HepG2 (cell line): Measurements from ENCODE around the gene ZNF451. TPM values are rescaled to one million over a fixed set of nuclear protein-coding genes. Genes with fewer than 3 reads are reported as not detected.

Experiments
- ATAC-seq: fragments of 200-7000 bp; cut with Tn5 transposase; 3 replicates; pipeline ENCODE4 v1.9.1; 2020; ENCODE audit warnings: mild to moderate bottlenecking, moderate library complexity
- BruUV-seq: library from RNA; stranded (reverse); fragments of 400-500 nt; replicated peaks from 2 replicates; lab custom pipeline; 2021; lab: Mats Ljungman, UMichigan
- CTCF ChIA-PET: fragments of 300-600 bp; formaldehyde crosslinking; extraction: SDS; loops from one replicate; lab custom pipeline; 2021; ENCODE audit warnings: low total read pairs, inconsistent platforms, low intra/inter-chr PET ratio; lab: Yijun Ruan, JAX
- POLR2A ChIA-PET: fragments of 350-600 bp; sonication (Branson Sonifier 250); formaldehyde crosslinking; loops from one replicate; lab custom pipeline; 2020; ENCODE audit warnings: antibody characterized with exemption, inconsistent platforms; lab: Yijun Ruan, JAX
- DNase-seq: peaks from one replicate; pipeline ENCODE4 v3.0.0-alpha.2; 2015; ENCODE audit warnings: low spot score
- FAIRE-seq: peaks from 3 replicates; lab custom pipeline; 2011; peaks lifted over from hg19 to GRCh38; lab: Jason Lieb, UNC
- H2AFZ ChIP-seq: one replicate; pipeline ENCODE4 v1.6.1; 2011; ENCODE audit warnings: low read length, inconsistent platforms
- H3K27ac ChIP-seq: fragments of 300-600 bp; 3 replicates; pipeline ENCODE4 v1.8.0; 2011; ENCODE audit warnings: mixed run types, mild to moderate bottlenecking, mixed read lengths, low read length, inconsistent platforms; ENCODE audit not compliant: insufficient read depth; ENCODE audit errors: extremely low read length
- H3K27me3 ChIP-seq, 2 experiments: fragments of 200-600 bp in 1 of 2; 2 replicates in 1 of 2; 3 replicates in 1 of 2; pipeline versions ENCODE4 v1.6.0 to v1.8.0; 2011; ENCODE audit warnings: low read length in 2 of 2, mild to moderate bottlenecking in 2 of 2, moderate library complexity in 2 of 2, inconsistent platforms in 1 of 2; ENCODE audit not compliant: insufficient read depth in 2 of 2, control insufficient read depth in 1 of 2
- H3K36me3 ChIP-seq, 2 experiments: fragments of 200-600 bp in 1 of 2; replicated peaks in 1 of 2; 2 replicates in 1 of 2; 3 replicates in 1 of 2; pipeline versions ENCODE4 v1.5.1 to v1.8.0; 2011; ENCODE audit warnings: low read length in 2 of 2, inconsistent platforms in 1 of 2; ENCODE audit not compliant: insufficient read depth in 2 of 2, control insufficient read depth in 1 of 2
- H3K4me1 ChIP-seq: 2 replicates; pipeline ENCODE4 v1.5.1; 2012; ENCODE audit warnings: low read length, inconsistent platforms; ENCODE audit not compliant: insufficient read depth
- H3K4me2 ChIP-seq: 2 replicates; pipeline ENCODE4 v1.6.0; 2011; ENCODE audit warnings: low read depth, low read length, inconsistent platforms
- H3K4me3 ChIP-seq, 3 experiments: fragments of 200-600 bp in 1 of 3; sonication (generic), shearing (Covaris generic) in 1 of 3; replicated peaks in 1 of 3; 2 replicates each; pipeline ENCODE4 v1.5.1; 2011 to 2016; ENCODE audit warnings: low read length in 3 of 3, inconsistent platforms in 2 of 3, low read depth in 2 of 3, mild to moderate bottlenecking in 2 of 3, control low read depth in 1 of 3, mixed read lengths in 1 of 3; ENCODE audit not compliant: insufficient read depth in 1 of 3
- H3K79me2 ChIP-seq: one replicate; pipeline ENCODE4 v1.6.1; 2011; ENCODE audit warnings: low read length, inconsistent platforms; ENCODE audit not compliant: insufficient read depth
- H3K9ac ChIP-seq: 2 replicates; pipeline ENCODE4 v1.6.0; 2011; ENCODE audit warnings: mild to moderate bottlenecking, low read depth, low read length, inconsistent platforms; ENCODE audit not compliant: insufficient read depth
- H3K9me3 ChIP-seq: 2 replicates; pipeline ENCODE4 v1.5.1; 2012; ENCODE audit warnings: mild to moderate bottlenecking, low read length
- H4K20me1 ChIP-seq: 2 replicates; pipeline ENCODE4 v1.6.0; 2011; ENCODE audit warnings: inconsistent platforms, mild to moderate bottlenecking, low read length, moderate library complexity; ENCODE audit not compliant: insufficient read depth
- NRL ChIP-seq: sonication (generic); formaldehyde crosslinking; IDR thresholded peaks from 2 replicates; pipeline ENCODE4 v1.5.0; 2020; ENCODE audit warnings: missing genetic modification reagents, mild to moderate bottlenecking, moderate library complexity, borderline replicate concordance
- ONECUT2 ChIP-seq: sonication (generic); formaldehyde crosslinking; IDR thresholded peaks from 2 replicates; pipeline ENCODE4 v1.4.0; 2020; ENCODE audit warnings: missing genetic modification reagents
- ZBTB8A ChIP-seq: sonication (generic); formaldehyde crosslinking; IDR thresholded peaks from 2 replicates; pipeline ENCODE4 v1.4.0; 2020; ENCODE audit warnings: mild to moderate bottlenecking, low read depth, missing genetic modification reagents, borderline replicate concordance
- ZNF136 ChIP-seq: sonication (generic); formaldehyde crosslinking; IDR thresholded peaks from 2 replicates; pipeline ENCODE4 v1.8.1; 2022; ENCODE audit warnings: low read depth, mild to moderate bottlenecking, moderate library complexity, missing genetic modification reagents
- ZNF225 ChIP-seq: sonication (generic); formaldehyde crosslinking; IDR thresholded peaks from 2 replicates; pipeline ENCODE4 v1.4.0; 2020; ENCODE audit warnings: mild to moderate bottlenecking, missing genetic modification reagents
- ZNF788 ChIP-seq: sonication (generic); formaldehyde crosslinking; IDR thresholded peaks from 2 replicates; pipeline ENCODE4 v1.5.0; 2020; ENCODE audit warnings: mild to moderate bottlenecking, missing genetic modification reagents, borderline replicate concordance
- WGBS: methylation state at CpG from one replicate; pipeline ENCODE4 v1.1.6; 2017; ENCODE audit warnings: low lambda C conversion rate; 5-methylcytosine and 5-hydroxymethylcytosine counted together
- in situ Hi-C: cut with HindIII; loops from 2 replicates; pipeline ENCODE4 v1.10.0; 2017; ENCODE audit warnings: low pct_unique_long_range_greater_than_20kb; ENCODE audit not compliant: extremely low pct_ligation_motif_present
- intact Hi-C: fragments of 100-400 bp; cut with micrococcal nuclease; formaldehyde crosslinking; loops from one replicate; pipeline ENCODE4 v1.10.0; 2022; ENCODE audit not compliant: unreplicated experiment
- polyA plus RNA-seq, 8 experiments: library from polyadenylated mRNA; depleted of rRNA in 3 of 8; stranded (reverse) in 7 of 8; unstranded in 1 of 8; fragments of >200 nt; fragmentation: Illumina TruSeq in 4 of 8; extraction: Trizol in 4 of 8; gene quantifications; 2 replicates each; pipeline versions ENCODE4 v1.2.1 to v1.2.3, GENCODE V29; 2011 to 2016; ENCODE audit warnings: low read depth in 4 of 8, missing spikeins in 1 of 8, mixed read lengths in 1 of 8; ENCODE audit not compliant: insufficient read depth in 1 of 8
- total RNA-seq, 5 experiments: library from RNA; depleted of rRNA; stranded (reverse); fragments of >200 nt; fragmentation: Illumina TruSeq; extraction: Trizol; gene quantifications; 2 replicates each; pipeline ENCODE4 v1.2.3, GENCODE V29; 2016; ENCODE audit warnings: low read depth in 1 of 5
- TF ChIP-seq, protein P1 (sequence below): sonication (generic); formaldehyde crosslinking; IDR thresholded peaks from 2 replicates; pipeline ENCODE4 v1.4.0; 2020; ENCODE audit warnings: missing genetic modification reagents

ZNF451 gene
- total and polyA plus RNA-seq, 2 of the 13 experiments (the other 11 are each of a cell fraction or from before 2014, with no cell fraction given), result 32.1 to 65.7 TPM

DNA sequence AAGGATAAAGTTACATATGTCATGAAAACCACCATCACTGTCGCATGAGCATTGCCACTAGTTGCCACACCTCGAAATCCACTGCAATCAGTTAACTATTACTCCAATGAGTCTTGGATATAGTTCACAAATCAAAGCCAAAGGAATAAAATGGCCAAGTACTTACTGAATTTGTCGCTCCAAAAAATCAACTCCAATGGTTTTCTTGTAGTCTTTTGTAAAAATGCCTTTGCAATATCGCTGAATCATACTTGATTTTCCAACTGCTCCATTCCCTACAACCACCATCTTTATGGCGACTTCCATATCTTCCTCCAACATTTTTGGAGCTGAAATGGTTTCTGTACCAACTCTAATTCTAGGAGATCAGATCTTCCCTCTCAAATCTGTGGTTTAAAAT, 120.1 kb downstream of the ZNF451 start (continued):
- TF ChIP-seq ZBTB8A (CRISPR knock-in tag) (no peak), ONECUT2 (CRISPR knock-in tag) (no peak)

DNA sequence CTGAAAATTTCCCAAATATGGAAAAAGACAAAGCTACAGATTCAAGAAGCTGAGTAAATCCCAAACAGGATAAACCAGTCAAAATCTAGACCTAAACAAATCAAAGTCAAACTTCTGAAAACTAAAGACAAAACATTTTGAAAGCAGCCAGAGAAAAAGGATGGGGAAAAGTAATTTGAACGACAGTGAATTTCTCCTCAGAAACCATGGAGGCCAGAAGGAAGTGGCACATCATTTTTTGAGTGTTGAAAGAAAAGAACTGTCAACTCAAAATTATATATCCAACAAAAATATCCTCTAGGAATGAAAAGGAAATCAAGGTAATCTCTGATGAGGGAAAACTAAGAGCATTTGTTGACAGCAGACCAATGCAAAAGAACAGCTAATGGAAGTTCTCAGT, 125.3 kb downstream of the ZNF451 start:
- no peak overlapping the region for H3K4me3 ChIP-seq
- no peak for ATAC-seq
- in situ Hi-C loops (no loop called here), intact Hi-C loops (loop anchor here (5.0 kb wide), 1 partner anchor 168 kb away; the partner anchor contains the start of gene KIAA1586)
- H3K9me3 ChIP-seq, result no peaks in the 10 kb centered on the region
- ChIA-PET POLR2A (no interaction called here), CTCF (no interaction called here)
- H2AFZ ChIP-seq, result no peak overlapping the region
- H3K4me2 ChIP-seq, result no peak overlapping the region
- H3K27me3 ChIP-seq, result no peaks in the 10 kb centered on the region
- H3K27ac ChIP-seq, result no peak overlapping the region
- no peaks in the 10 kb centered on the region for H4K20me1 ChIP-seq
- TF ChIP-seq ZNF136, result no peak
- WGBS, result 95% methylated on average over 1 of the region's 1 CpG
- BruUV-seq, result no TSS peak
- FAIRE-seq, result no peak
- no peak overlapping the region for H3K9ac ChIP-seq
- H3K4me1 ChIP-seq, result peaks cover 31% of the 10 kb centered on the region
- no peaks in the 10 kb centered on the region for H3K36me3 ChIP-seq
- no peak for DNase-seq
- peaks cover 60% of the 10 kb centered on the region for H3K79me2 ChIP-seq

DNA sequence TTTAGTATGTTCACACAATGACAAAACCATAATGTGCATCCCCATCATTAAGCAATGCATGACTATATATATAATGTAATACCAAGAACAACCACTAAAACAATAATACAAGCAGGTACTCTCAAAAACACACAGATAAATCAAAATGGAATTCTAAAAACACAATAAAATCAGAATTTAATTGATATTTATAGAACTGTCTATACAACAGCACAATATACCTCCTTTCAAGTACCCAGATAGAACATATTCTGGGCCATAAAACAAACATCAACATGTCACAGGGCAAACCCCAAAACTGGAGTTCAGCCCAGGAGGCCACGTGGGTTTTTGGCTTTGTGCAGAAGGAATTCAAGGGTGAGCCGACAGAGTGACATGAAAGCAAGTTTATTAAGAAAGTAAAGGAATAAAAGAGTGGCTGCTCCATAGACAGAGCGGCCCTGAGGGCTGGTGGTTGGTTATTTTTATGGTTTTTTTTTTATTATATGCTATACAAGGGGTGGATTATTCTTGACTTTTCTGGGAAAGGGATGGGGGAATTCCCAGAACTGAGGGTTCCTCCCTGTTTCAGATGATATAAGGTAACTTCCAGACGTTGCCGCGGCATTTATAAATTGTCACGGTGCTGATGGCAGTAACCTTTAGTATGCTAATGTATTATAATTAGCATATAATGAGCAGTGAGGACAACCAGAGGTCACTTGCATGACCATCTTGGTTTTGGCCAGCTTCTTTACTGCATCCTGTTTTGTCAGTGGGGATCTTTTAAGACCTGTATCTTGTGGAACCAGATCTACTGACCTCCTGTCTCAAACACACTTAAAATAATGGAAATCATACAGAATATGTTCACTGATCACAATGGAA, 126.5 kb downstream of the ZNF451 start:
- BruUV-seq, result no TSS peak
- TF ChIP-seq, protein P1, sequence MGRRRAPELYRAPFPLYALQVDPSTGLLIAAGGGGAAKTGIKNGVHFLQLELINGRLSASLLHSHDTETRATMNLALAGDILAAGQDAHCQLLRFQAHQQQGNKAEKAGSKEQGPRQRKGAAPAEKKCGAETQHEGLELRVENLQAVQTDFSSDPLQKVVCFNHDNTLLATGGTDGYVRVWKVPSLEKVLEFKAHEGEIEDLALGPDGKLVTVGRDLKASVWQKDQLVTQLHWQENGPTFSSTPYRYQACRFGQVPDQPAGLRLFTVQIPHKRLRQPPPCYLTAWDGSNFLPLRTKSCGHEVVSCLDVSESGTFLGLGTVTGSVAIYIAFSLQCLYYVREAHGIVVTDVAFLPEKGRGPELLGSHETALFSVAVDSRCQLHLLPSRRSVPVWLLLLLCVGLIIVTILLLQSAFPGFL, result no peak
- TF ChIP-seq ZNF225 (no peak), ZNF788 (CRISPR knock-in tag) (no peak), NRL (CRISPR knock-in tag) (no peak)
- TF ChIP-seq, all 625 proteins: peak for 0
- H3K36me3 ChIP-seq, result no peaks in the 10 kb centered on the region
- ATAC-seq (peak; percentile 48; the same call in 2 of the 3 replicates), FAIRE-seq (no peak), DNase-seq (no peak)
- H3K27me3 ChIP-seq, result no peaks in the 10 kb centered on the region; a peak in 1 of 5 replicates
- no peak overlapping the region for H3K4me3 ChIP-seq
- ChIA-PET POLR2A (no interaction called here), CTCF (no interaction called here)
- H3K4me1 ChIP-seq, result peaks cover 35% of the 10 kb centered on the region
- H4K20me1 ChIP-seq, result no peaks in the 10 kb centered on the region
- H3K9ac ChIP-seq, result no peak overlapping the region
- H2AFZ ChIP-seq, result no peak overlapping the region
- H3K4me2 ChIP-seq, result no peak overlapping the region
- H3K79me2 ChIP-seq, result peaks cover 72% of the 10 kb centered on the region
- H3K27ac ChIP-seq, result no peak overlapping the region
- H3K9me3 ChIP-seq, result no peaks in the 10 kb centered on the region
- in situ Hi-C loops, result no loop called here
- intact Hi-C loops, result loop anchor here (5.0 kb wide), 1 partner anchor 169 kb away; the partner anchor contains the start of gene KIAA1586
- 94% methylated on average over 7 of the region's 7 CpGs for WGBS
